OCI-LY7 (cell line): ENCODE measurements around the gene HOXB6. TPM values are rescaled to one million over a fixed set of nuclear protein-coding genes. Genes with fewer than 3 reads are reported as not detected.

ENCODE experiments used
- BruUV-seq: library from RNA; stranded (reverse); fragments of 400-500 nt; replicated peaks from 2 replicates; lab custom pipeline; 2021; lab: Mats Ljungman, UMichigan
- CTCF ChIA-PET: fragments of 300-600 bp; sonication (Branson Sonifier 250); formaldehyde crosslinking; loops from one replicate; lab custom pipeline; 2022; ENCODE audit warnings: antibody characterized with exemption; ENCODE audit not compliant: unreplicated experiment; lab: Charles Lee
- POLR2A ChIA-PET: fragments of 300-600 bp; sonication (Branson Sonifier 250); formaldehyde crosslinking; loops from one replicate; lab custom pipeline; 2022; ENCODE audit warnings: antibody characterized with exemption; lab: Charles Lee
- DNase-seq: peaks from one replicate; pipeline ENCODE4 v3.0.0-alpha.2; 2015; ENCODE audit warnings: low spot score
- H2AFZ ChIP-seq: fragments of 200-600 bp; sonication (generic), shearing (Covaris generic); 2 replicates; pipeline ENCODE4 v1.6.1; 2014; ENCODE audit warnings: mild to moderate bottlenecking, antibody characterized with exemption, low read length, moderate library complexity
- H3K27ac ChIP-seq: fragments of 200-600 bp; sonication (generic); 2 replicates; pipeline ENCODE4 v1.5.1; 2014; ENCODE audit warnings: mixed run types, low read depth, mild to moderate bottlenecking, moderate library complexity, low read length, inconsistent platforms; ENCODE audit not compliant: poor library complexity, severe bottlenecking
- H3K36me3 ChIP-seq: fragments of 200-600 bp; sonication (generic); 2 replicates; pipeline ENCODE4 v1.6.1; 2014; ENCODE audit warnings: mild to moderate bottlenecking, antibody characterized with exemption, low read length, moderate library complexity, mixed read lengths; ENCODE audit not compliant: insufficient read depth
- H3K4me1 ChIP-seq: fragments of 200-600 bp; sonication (generic); 2 replicates; pipeline ENCODE4 v1.5.1; 2014; ENCODE audit warnings: mild to moderate bottlenecking, low read length; ENCODE audit not compliant: insufficient read depth, poor library complexity, severe bottlenecking
- H3K4me2 ChIP-seq: fragments of 200-600 bp; sonication (generic); 2 replicates; pipeline ENCODE4 v1.6.1; 2014; ENCODE audit warnings: mild to moderate bottlenecking, low read length
- H3K4me3 ChIP-seq: fragments of 200-600 bp; sonication (generic); 2 replicates; pipeline ENCODE4 v1.5.1; 2014; ENCODE audit warnings: mild to moderate bottlenecking, low read depth, low read length; ENCODE audit not compliant: poor library complexity, severe bottlenecking
- H3K79me2 ChIP-seq: fragments of 200-600 bp; sonication (generic); 2 replicates; pipeline ENCODE4 v1.6.1; 2016; ENCODE audit warnings: low read depth, mild to moderate bottlenecking, low read length, moderate library complexity, mixed read lengths; ENCODE audit not compliant: insufficient read depth
- H3K9me2 ChIP-seq: fragments of 200-600 bp; sonication (generic); 2 replicates; pipeline ENCODE4 v1.6.1; 2016; ENCODE audit warnings: mild to moderate bottlenecking, low read length, mixed read lengths; ENCODE audit not compliant: insufficient read depth
- H3K9me3 ChIP-seq: fragments of 200-600 bp; sonication (generic); 2 replicates; pipeline ENCODE4 v1.6.1; 2014; ENCODE audit warnings: mild to moderate bottlenecking, mixed run types, low read length, mixed read lengths
- H4K20me1 ChIP-seq: fragments of 200-600 bp; sonication (generic); 2 replicates; pipeline ENCODE4 v1.6.1; 2014; ENCODE audit warnings: mild to moderate bottlenecking, antibody characterized with exemption, low read length, moderate library complexity, mixed read lengths; ENCODE audit not compliant: insufficient read depth
- EZH2phosphoT487 ChIP-seq: fragments of 200-600 bp; sonication (generic); IDR thresholded peaks from 2 replicates; pipeline ENCODE4 v1.6.1; 2018; ENCODE audit warnings: low read depth, borderline replicate concordance, mild to moderate bottlenecking, mixed run types, antibody characterized with exemption, low read length, moderate library complexity, mixed read lengths
- intact Hi-C: fragments of 100-400 bp; cut with micrococcal nuclease; formaldehyde crosslinking; loops from one replicate; pipeline ENCODE4 v1.10.0; 2022; ENCODE audit not compliant: unreplicated experiment
- microRNA-seq: library from miRNA; unstranded; fragments of <30 nt; microRNA quantifications from one replicate; pipeline ENCODE4 v1.2.0, GENCODE V29; 2022; ENCODE audit warnings: borderline replicate concordance
- small RNA-seq: library from RNA; depleted of rRNA; stranded (forward); fragments of <200 nt; gene quantifications from one replicate; pipeline ENCODE3, GENCODE V24; 2014
- total RNA-seq, 2 experiments: library from RNA; depleted of rRNA in 1 of 2; stranded (reverse); fragments of >200 nt in 1 of 2; shearing (Covaris generic) in 1 of 2; gene quantifications; 2 replicates each; pipeline ENCODE4 v1.2.3, GENCODE V29; 2014 to 2022
- TF ChIP-seq, protein P1 (sequence below): fragments of 200-600 bp; sonication (generic); conservative IDR thresholded peaks from 2 replicates; pipeline ENCODE4 v1.5.1; 2014; ENCODE audit warnings: mild to moderate bottlenecking, antibody characterized with exemption, low read length, moderate library complexity, mixed read lengths

HOXB6 gene
- total RNA-seq, 2 experiments from 2014 or later = not detected

DNA sequence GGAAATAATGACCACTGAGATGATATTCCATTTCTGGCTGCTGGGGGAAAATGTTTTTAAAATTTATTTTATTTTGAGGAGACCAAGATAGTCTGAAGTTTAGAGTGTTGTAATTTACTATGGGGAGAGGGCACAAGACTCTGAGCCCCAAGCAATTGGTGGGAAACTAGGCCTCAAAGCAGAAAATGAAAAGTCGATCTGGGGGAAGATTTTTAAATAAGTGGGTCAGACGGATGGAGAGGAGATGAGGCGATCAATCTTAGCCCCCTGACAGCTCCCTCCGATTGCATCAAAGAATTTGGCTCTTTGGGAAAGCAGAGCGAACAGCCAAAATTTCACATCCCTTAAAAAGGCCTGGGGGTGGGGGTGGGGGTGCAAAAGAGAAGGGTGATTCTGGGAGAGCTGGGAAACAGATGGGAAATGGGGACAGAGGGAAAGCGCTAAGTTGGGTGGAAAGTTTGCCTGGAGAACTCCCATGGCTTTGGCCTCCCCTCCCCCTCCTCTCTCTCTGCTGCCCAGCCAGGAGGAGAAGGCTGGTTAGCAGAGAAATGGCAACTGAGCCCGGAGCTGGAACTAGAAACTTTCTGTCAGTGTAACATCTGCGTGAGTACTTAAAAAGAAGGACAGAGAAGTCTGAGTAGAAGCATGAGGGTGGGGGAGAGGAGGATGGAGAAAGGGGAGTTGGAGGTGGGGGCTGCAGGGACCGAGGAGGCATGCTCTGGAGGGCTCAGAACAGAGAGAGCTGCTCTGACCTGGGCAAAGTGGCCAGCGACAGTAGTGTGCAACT, 58.5 kb downstream of the HOXB6 start:
- intact Hi-C loops = no loop called here
- CTCF ChIA-PET = no interaction called here

More for the DNA sequence above, 58.5 kb downstream of the HOXB6 start:
- Histone ChIP-seq H3K4me3 (no peak overlapping the region), H3K4me2 (no peak overlapping the region), H3K4me1 (no peaks in the 10 kb centered on the region), H3K9me3 (no peaks in the 10 kb centered on the region), H4K20me1 (no peaks in the 10 kb centered on the region), H3K36me3 (peaks cover 12% of the 10 kb centered on the region; the same call in 1 of the 2 replicates), H3K27ac (no peak overlapping the region), H3K9me2 (no peaks in the 10 kb centered on the region), H3K79me2 (no peaks in the 10 kb centered on the region), H2AFZ (no peak overlapping the region)
- TF ChIP-seq EZH2phosphoT487 = no peak
- TF ChIP-seq, protein P1, sequence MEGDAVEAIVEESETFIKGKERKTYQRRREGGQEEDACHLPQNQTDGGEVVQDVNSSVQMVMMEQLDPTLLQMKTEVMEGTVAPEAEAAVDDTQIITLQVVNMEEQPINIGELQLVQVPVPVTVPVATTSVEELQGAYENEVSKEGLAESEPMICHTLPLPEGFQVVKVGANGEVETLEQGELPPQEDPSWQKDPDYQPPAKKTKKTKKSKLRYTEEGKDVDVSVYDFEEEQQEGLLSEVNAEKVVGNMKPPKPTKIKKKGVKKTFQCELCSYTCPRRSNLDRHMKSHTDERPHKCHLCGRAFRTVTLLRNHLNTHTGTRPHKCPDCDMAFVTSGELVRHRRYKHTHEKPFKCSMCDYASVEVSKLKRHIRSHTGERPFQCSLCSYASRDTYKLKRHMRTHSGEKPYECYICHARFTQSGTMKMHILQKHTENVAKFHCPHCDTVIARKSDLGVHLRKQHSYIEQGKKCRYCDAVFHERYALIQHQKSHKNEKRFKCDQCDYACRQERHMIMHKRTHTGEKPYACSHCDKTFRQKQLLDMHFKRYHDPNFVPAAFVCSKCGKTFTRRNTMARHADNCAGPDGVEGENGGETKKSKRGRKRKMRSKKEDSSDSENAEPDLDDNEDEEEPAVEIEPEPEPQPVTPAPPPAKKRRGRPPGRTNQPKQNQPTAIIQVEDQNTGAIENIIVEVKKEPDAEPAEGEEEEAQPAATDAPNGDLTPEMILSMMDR = no peak
- DNase-seq = no peak
- POLR2A ChIA-PET = no interaction called here
- no TSS peak for BruUV-seq

Small RNAs within 50 kb of the gene (microRNA-seq; reads per million reads assigned to microRNA genes)
- gene MIR196A1 = not detected

Small RNAs within 50 kb of the gene (small RNA-seq; reads per million reads assigned to genes)
- not detected for gene MIR196A1

Other genes starting within 250 kb of the HOXB6 start
- 0.13 TPM in 1 of 2 replicates, not detected in the other for gene SKAP1, start 174.8 kb downstream of the HOXB6 start, total RNA-seq (2014; rRNA removed; shearing (Covaris generic))
- gene SKAP1, start 174.8 kb downstream of the HOXB6 start, total RNA-seq (2022) = 0.79 and 1.2 TPM in 2 replicates
- gene HOXB1, start 74.0 kb downstream of the HOXB6 start, total RNA-seq (2014; rRNA removed; shearing (Covaris generic)) = not detected in 2 replicates
- not detected in 2 replicates for gene HOXB1, start 74.0 kb downstream of the HOXB6 start, total RNA-seq (2022)
- gene HOXB2, start 59.9 kb downstream of the HOXB6 start, total RNA-seq (2014; rRNA removed; shearing (Covaris generic)) = not detected in 2 replicates
- not detected in 2 replicates for gene HOXB2, start 59.9 kb downstream of the HOXB6 start, total RNA-seq (2022)
- 7.2 and 7.4 TPM in 2 replicates for gene HOXB4, start 26.6 kb downstream of the HOXB6 start, total RNA-seq (2014; rRNA removed; shearing (Covaris generic))
- gene HOXB4, start 26.6 kb downstream of the HOXB6 start, total RNA-seq (2022) = 8.9 and 9.2 TPM in 2 replicates
- 7.7 and 14.0 TPM in 2 replicates for gene HOXB3, start 14.7 kb downstream of the HOXB6 start, total RNA-seq (2014; rRNA removed; shearing (Covaris generic))
- 13.0 and 14.6 TPM in 2 replicates for gene HOXB3, start 14.7 kb downstream of the HOXB6 start, total RNA-seq (2022)
- gene HOXB5, start 11.2 kb downstream of the HOXB6 start, total RNA-seq (2014; rRNA removed; shearing (Covaris generic)) = not detected in 2 replicates
- not detected in 2 replicates for gene HOXB5, start 11.2 kb downstream of the HOXB6 start, total RNA-seq (2022)
- gene HOXB7, start 6.0 kb upstream of the HOXB6 start, total RNA-seq (2014; rRNA removed; shearing (Covaris generic)) = 6.3 and 9.2 TPM in 2 replicates
- 16.3 and 17.0 TPM in 2 replicates for gene HOXB7, start 6.0 kb upstream of the HOXB6 start, total RNA-seq (2022)
- gene HOXB8, start 10.3 kb upstream of the HOXB6 start, total RNA-seq (2014; rRNA removed; shearing (Covaris generic)) = not detected in 2 replicates
- not detected in 2 replicates for gene HOXB8, start 10.3 kb upstream of the HOXB6 start, total RNA-seq (2022)
- gene HOXB9, start 21.4 kb upstream of the HOXB6 start, total RNA-seq (2014; rRNA removed; shearing (Covaris generic)) = not detected in 2 replicates
- not detected in 2 replicates for gene HOXB9, start 21.4 kb upstream of the HOXB6 start, total RNA-seq (2022)
- gene PRAC1, start 117.5 kb upstream of the HOXB6 start, total RNA-seq (2014; rRNA removed; shearing (Covaris generic)) = not detected in 2 replicates
- gene PRAC1, start 117.5 kb upstream of the HOXB6 start, total RNA-seq (2022) = not detected in 2 replicates
- gene PRAC2, start 118.2 kb upstream of the HOXB6 start, total RNA-seq (2014; rRNA removed; shearing (Covaris generic)) = not detected in 2 replicates
- gene PRAC2, start 118.2 kb upstream of the HOXB6 start, total RNA-seq (2022) = not detected in 2 replicates
- gene HOXB13, start 123.8 kb upstream of the HOXB6 start, total RNA-seq (2014; rRNA removed; shearing (Covaris generic)) = not detected in 2 replicates
- gene HOXB13, start 123.8 kb upstream of the HOXB6 start, total RNA-seq (2022) = not detected in 2 replicates
- not detected in 2 replicates for gene TTLL6, start 212.2 kb upstream of the HOXB6 start, total RNA-seq (2014; rRNA removed; shearing (Covaris generic))
- gene TTLL6, start 212.2 kb upstream of the HOXB6 start, total RNA-seq (2022) = not detected in 2 replicates
- 15.3 and 22.7 TPM in 2 replicates for gene CALCOCO2, start 226.0 kb upstream of the HOXB6 start, total RNA-seq (2014; rRNA removed; shearing (Covaris generic))
- 64.5 and 77.9 TPM in 2 replicates for gene CALCOCO2, start 226.0 kb upstream of the HOXB6 start, total RNA-seq (2022)